ENCODE measurements around the gene SPEN. TPM values are rescaled to one million over a fixed set of nuclear protein-coding genes. Genes with fewer than 3 reads are reported as not detected.

The SPEN gene
- total RNA-seq: 54.7 TPM
- long read RNA-seq, partial matches to known transcripts: 40 of 69 reads
- long read RNA-seq, other reads (novel, unspliced or antisense): 26 of 69 reads

- Histone ChIP-seq H3K4me3 (peak within 1 kb of the TSS; percentile 79), H3K9me3 (no peaks in the 10 kb centered on the region), H3K27me3 (ENCODE audit: low read depth) (no peaks in the 10 kb centered on the region), H3K36me3 (no peaks in the 10 kb centered on the region), H3K4me1 (peaks cover 38% of the 10 kb centered on the region), H3K27ac (peak within 1 kb of the TSS; percentile 99)
- intact Hi-C loops (cut with DNase I): no loop called here
- peak; percentile 99 for DNase-seq
- no peak for TF ChIP-seq CTCF (IDR thresholded peaks at IDR 0.05)
- peak; percentile 94 to 97 for ATAC-seq
Measured at GRCh38 chr1:15847100-15847892, at the start of gene SPEN. TSS of gene SPEN (plus strand) at chr1:15847707. CDS start at chr1:15848068, 361 bp downstream.

- ATAC-seq: peak; percentile 87
- H3K4me3 ChIP-seq: no peak overlapping the region
- H3K4me1 ChIP-seq: peaks cover 30% of the 10 kb centered on the region
- peak; percentile 77 for DNase-seq
- TF ChIP-seq CTCF (IDR thresholded peaks at IDR 0.05): no peak
- no peaks in the 10 kb centered on the region for H3K36me3 ChIP-seq
- intact Hi-C loops (cut with DNase I): no loop called here
- H3K27me3 ChIP-seq (ENCODE audit: low read depth): no peaks in the 10 kb centered on the region
- H3K27ac ChIP-seq: peak overlapping the region; percentile 61
- no peaks in the 10 kb centered on the region for H3K9me3 ChIP-seq
Measured at GRCh38 chr1:15799004-15799867, 48.3 kb upstream of the SPEN start.

- no peaks in the 10 kb centered on the region for H3K27me3 ChIP-seq (ENCODE audit: low read depth)
- intact Hi-C loops (cut with DNase I): no loop called here
- peaks cover 30% of the 10 kb centered on the region for H3K4me1 ChIP-seq
- H3K36me3 ChIP-seq: no peaks in the 10 kb centered on the region
- no peaks in the 10 kb centered on the region for H3K9me3 ChIP-seq
- peak; percentile 74 to 75 for ATAC-seq
- no peak for TF ChIP-seq CTCF (IDR thresholded peaks at IDR 0.05)
- DNase-seq: peak; percentile 69
- peak overlapping the region; percentile 61 for H3K27ac ChIP-seq
- no peak overlapping the region for H3K4me3 ChIP-seq
Measured at GRCh38 chr1:15799928-15800835, 47.3 kb upstream of the SPEN start.

GRCh38 chr1:15802234-15802965 is 45.1 kb upstream of the SPEN start:
- H3K4me1 ChIP-seq: peaks cover 30% of the 10 kb centered on the region
- no peaks in the 10 kb centered on the region for H3K27me3 ChIP-seq (ENCODE audit: low read depth)
- H3K36me3 ChIP-seq: no peaks in the 10 kb centered on the region
- intact Hi-C loops (cut with DNase I): no loop called here
- DNase-seq (no peak), ATAC-seq (no peak)
- H3K4me3 ChIP-seq: no peak overlapping the region
- no peak for TF ChIP-seq CTCF (IDR thresholded peaks at IDR 0.05)
- no peak overlapping the region for H3K27ac ChIP-seq
- H3K9me3 ChIP-seq: no peaks in the 10 kb centered on the region

Measured in lower lobe of right lung (tissue), 2 donors.